GM19351 (cell line): ENCODE data around the gene EYS.

ENCODE experiments used
- ATAC-seq: cut with Tn5 transposase; IDR thresholded peaks from one replicate; pipeline ENCODE4 v1.9.1; 2021; ENCODE audit warnings: mild to moderate bottlenecking, moderate library complexity; ENCODE audit not compliant: unreplicated experiment

Gene EYS

GRCh38 chr6:65707126-65707826 lies at the start of gene EYS:
Gene EYS, minus strand, starts transcription at chr6:65707226. Its CDS starts 211,816 bp downstream, at chr6:65495410.
- no peak for ATAC-seq

- no peak for ATAC-seq
Measured at GRCh38 chr6:65746302-65746701, 39.3 kb upstream of the EYS start.

- ATAC-seq, result no peak
Measured at GRCh38 chr6:65745614-65746013, 38.6 kb upstream of the EYS start.

- ATAC-seq, result no peak
Measured at GRCh38 chr6:65728879-65729479, 22.0 kb upstream of the EYS start.

GRCh38 chr6:65719101-65719500 lies 12.1 kb upstream of the EYS start:
- ATAC-seq, result no peak

- ATAC-seq, result no peak
Measured at GRCh38 chr6:65711531-65711930, 4.5 kb upstream of the EYS start.

GRCh38 chr6:65709099-65709830 lies 2.2 kb upstream of the EYS start:
- no peak for ATAC-seq

- ATAC-seq, result no peak
Measured at GRCh38 chr6:65708162-65708561, 1.1 kb upstream of the EYS start.

GRCh38 chr6:65706436-65706835 lies 590 bp downstream of the EYS start:
- no peak for ATAC-seq

GRCh38 chr6:65701325-65701724 lies 5.7 kb downstream of the EYS start:
- ATAC-seq, result no peak

- no peak for ATAC-seq
Measured at GRCh38 chr6:65700561-65700960, 6.5 kb downstream of the EYS start.

- ATAC-seq, result no peak
Measured at GRCh38 chr6:65692109-65692508, 14.9 kb downstream of the EYS start.

- ATAC-seq, result no peak
Measured at GRCh38 chr6:65680232-65680631, 26.8 kb downstream of the EYS start.

GRCh38 chr6:65671922-65672321 lies 35.1 kb downstream of the EYS start:
- ATAC-seq, result no peak

- ATAC-seq, result no peak
Measured at GRCh38 chr6:65667916-65668656, 38.9 kb downstream of the EYS start.

- ATAC-seq, result no peak
Measured at GRCh38 chr6:65650086-65650485, 56.9 kb downstream of the EYS start.

- ATAC-seq, result no peak
Measured at GRCh38 chr6:65649392-65649791, 57.6 kb downstream of the EYS start.

- no peak for ATAC-seq
Measured at GRCh38 chr6:65646544-65646943, 60.5 kb downstream of the EYS start.

- no peak for ATAC-seq
Measured at GRCh38 chr6:65642776-65643175, 64.2 kb downstream of the EYS start.

GRCh38 chr6:65638047-65638831 lies 68.8 kb downstream of the EYS start:
- no peak for ATAC-seq
